Measurements from ENCODE around the gene NBPF11. TPM values are rescaled to one million over a fixed set of nuclear protein-coding genes. Genes with fewer than 3 reads are reported as not detected.
"Not testable (repeated sequence)": the region's sequence is repeated elsewhere in the genome, so short reads cannot be mapped to it uniquely, and the experiment has no call there.

NBPF11 gene
- total RNA-seq, 1 experiment from 2014 or later: 7.9 TPM

DNA sequence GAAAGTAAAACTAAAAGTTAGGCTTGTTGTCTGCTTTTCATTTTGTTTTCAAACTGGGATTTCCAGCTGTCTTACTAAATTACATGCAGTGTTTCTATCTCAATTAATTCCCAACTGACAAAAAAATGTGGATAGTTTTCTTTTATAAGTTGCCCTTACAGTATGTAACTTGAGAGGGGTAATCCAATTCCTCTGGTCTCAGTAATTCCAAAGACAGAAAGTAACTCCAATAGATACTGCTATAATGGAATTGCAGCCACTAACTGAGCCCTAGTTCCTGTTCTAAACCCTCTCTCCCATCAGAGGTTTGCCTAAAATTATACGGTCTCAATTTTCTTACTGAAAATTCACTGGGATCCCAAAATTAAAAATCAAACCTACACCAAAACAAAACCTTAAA lies 83.5 kb downstream of the NBPF11 start:
- peak; percentile 75 for ATAC-seq
- not testable (repeated sequence) for H3F3A ChIP-seq (ENCODE audit: low read length, unreplicated experiment)

DNA sequence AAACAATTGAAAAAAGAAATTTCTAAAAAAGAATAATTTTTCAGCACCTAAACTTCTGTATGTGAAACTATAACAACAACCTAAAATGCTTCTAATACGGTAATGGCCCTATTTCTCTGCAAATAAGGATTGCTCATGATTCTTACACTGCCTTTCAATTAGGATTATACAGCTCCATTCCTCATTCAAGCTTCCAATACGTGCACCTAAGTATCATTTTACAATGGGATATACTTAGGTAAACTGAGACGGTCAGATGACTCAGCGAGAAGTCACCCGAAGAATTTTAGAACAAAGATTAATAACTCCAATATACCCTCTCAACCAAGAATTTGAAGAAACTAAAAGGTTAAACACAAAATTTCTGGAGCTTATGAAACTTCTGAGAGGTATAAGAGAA lies 83.9 kb downstream of the NBPF11 start:
- intact Hi-C loops (cut with micrococcal nuclease); H3K9me3 ChIP-seq (ENCODE audit: low read length); H3K9me2 ChIP-seq (replicated peaks; ENCODE audit: low read length): not testable (repeated sequence)

More for the DNA sequence above, 83.5 kb downstream of the NBPF11 start:
- H3K79me2 ChIP-seq (ENCODE audit: low read length); H4K20me1 ChIP-seq (ENCODE audit: low read length); H3K4me1 ChIP-seq (ENCODE audit: insufficient read depth, low read length); H3K27me3 ChIP-seq (ENCODE audit: low read length); BruUV-seq (replicated peaks); H3K9me3 ChIP-seq (ENCODE audit: low read length); CTCF ChIA-PET; intact Hi-C loops (cut with micrococcal nuclease); H3K4me3 ChIP-seq (ENCODE audit: low read length); H3K27ac ChIP-seq (ENCODE audit: low read length); H3K4me2 ChIP-seq (ENCODE audit: low read length); DNase-seq; POLR2A ChIA-PET (ENCODE audit: unreplicated experiment); H3K9me2 ChIP-seq (replicated peaks; ENCODE audit: low read length); H2AFZ ChIP-seq (ENCODE audit: low read length); H3K36me3 ChIP-seq (ENCODE audit: low read depth, low read length); H3K9ac ChIP-seq (ENCODE audit: low read length): not testable (repeated sequence)

DNA sequence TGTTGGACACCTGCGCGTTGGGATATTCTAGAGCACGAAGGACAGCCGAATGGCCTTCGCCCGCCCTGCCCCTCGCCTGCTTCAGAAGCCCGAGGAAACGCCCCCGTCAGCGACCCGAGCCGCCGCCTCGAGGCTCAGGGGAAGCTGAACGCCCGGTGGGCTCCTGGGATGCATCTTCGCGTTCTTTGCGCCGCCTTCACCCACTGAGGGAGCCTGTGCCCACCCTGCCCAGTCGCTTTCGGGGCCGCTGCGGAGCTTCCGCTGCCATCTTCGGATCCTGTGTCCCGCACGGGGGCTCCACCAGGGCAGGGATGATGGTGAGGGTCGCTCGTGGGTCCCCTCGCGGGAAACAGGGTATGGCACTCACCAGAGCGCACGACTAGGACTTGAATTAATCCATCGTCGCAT lies 91.8 kb downstream of the NBPF11 start:
- H3K9ac ChIP-seq (ENCODE audit: low read length); BruUV-seq (replicated peaks); CTCF ChIA-PET; H3K9me2 ChIP-seq (replicated peaks; ENCODE audit: low read length); H3K79me2 ChIP-seq (ENCODE audit: low read length); POLR2A ChIA-PET (ENCODE audit: unreplicated experiment); H2AFZ ChIP-seq (ENCODE audit: low read length); H3F3A ChIP-seq (ENCODE audit: low read length, unreplicated experiment); intact Hi-C loops (cut with micrococcal nuclease); H4K20me1 ChIP-seq (ENCODE audit: low read length); H3K27me3 ChIP-seq (ENCODE audit: low read length); H3K9me3 ChIP-seq (ENCODE audit: low read length); ATAC-seq; H3K4me3 ChIP-seq (ENCODE audit: low read length); H3K36me3 ChIP-seq (ENCODE audit: low read depth, low read length); H3K27ac ChIP-seq (ENCODE audit: low read length); DNase-seq; H3K4me2 ChIP-seq (ENCODE audit: low read length); H3K4me1 ChIP-seq (ENCODE audit: insufficient read depth, low read length): not testable (repeated sequence)

More for the DNA sequence above, 83.9 kb downstream of the NBPF11 start:
- H3K79me2 ChIP-seq (ENCODE audit: low read length); H2AFZ ChIP-seq (ENCODE audit: low read length); H3K4me3 ChIP-seq (ENCODE audit: low read length); H3F3A ChIP-seq (ENCODE audit: low read length, unreplicated experiment); H3K27ac ChIP-seq (ENCODE audit: low read length); H3K36me3 ChIP-seq (ENCODE audit: low read depth, low read length); BruUV-seq (replicated peaks); H3K4me2 ChIP-seq (ENCODE audit: low read length); H4K20me1 ChIP-seq (ENCODE audit: low read length); H3K27me3 ChIP-seq (ENCODE audit: low read length); DNase-seq; H3K9ac ChIP-seq (ENCODE audit: low read length); CTCF ChIA-PET; POLR2A ChIA-PET (ENCODE audit: unreplicated experiment); H3K4me1 ChIP-seq (ENCODE audit: insufficient read depth, low read length): not testable (repeated sequence)
- ATAC-seq: peak; percentile 89

DNA sequence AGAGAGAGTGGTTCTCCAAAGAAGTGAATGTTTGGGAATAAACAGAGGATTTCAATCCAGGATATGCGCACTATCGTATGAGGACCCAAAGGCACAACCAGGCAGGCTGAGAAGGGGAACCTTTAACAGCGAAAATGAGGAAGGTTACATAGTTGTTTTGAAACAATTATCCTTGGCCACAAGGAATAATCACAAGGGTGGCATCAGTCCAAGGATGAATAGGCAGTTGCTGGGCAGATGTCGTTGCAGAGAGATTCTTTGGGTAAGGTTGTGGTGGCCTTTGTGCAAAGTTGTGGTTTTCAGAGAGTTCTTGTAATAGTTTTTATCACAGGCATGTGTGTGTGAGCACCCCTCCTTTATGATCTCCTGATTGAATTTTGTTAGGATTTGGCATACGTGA lies 94.7 kb downstream of the NBPF11 start:
- H3K36me3 ChIP-seq (ENCODE audit: low read depth, low read length); H3K79me2 ChIP-seq (ENCODE audit: low read length); POLR2A ChIA-PET (ENCODE audit: unreplicated experiment); H3K27ac ChIP-seq (ENCODE audit: low read length); intact Hi-C loops (cut with micrococcal nuclease); ATAC-seq; H2AFZ ChIP-seq (ENCODE audit: low read length); H3K27me3 ChIP-seq (ENCODE audit: low read length); CTCF ChIA-PET; H3K9me2 ChIP-seq (replicated peaks; ENCODE audit: low read length); H3K4me1 ChIP-seq (ENCODE audit: insufficient read depth, low read length); H3K9me3 ChIP-seq (ENCODE audit: low read length); H3K4me3 ChIP-seq (ENCODE audit: low read length); H3K4me2 ChIP-seq (ENCODE audit: low read length); BruUV-seq (replicated peaks); H3K9ac ChIP-seq (ENCODE audit: low read length); H4K20me1 ChIP-seq (ENCODE audit: low read length); H3F3A ChIP-seq (ENCODE audit: low read length, unreplicated experiment): not testable (repeated sequence)
- DNase-seq: peak; percentile 44

Other genes starting within 250 kb of the NBPF11 start
- not detected in 2 replicates for gene GJA8, start 249.5 kb downstream of the NBPF11 start, total RNA-seq (2014; rRNA removed)
- 17.8 and 23.4 TPM in 2 replicates for gene GPR89B, start 223.9 kb downstream of the NBPF11 start, total RNA-seq (2014; rRNA removed)

Data from PC-3 (cell line).